PFSK-1 (cell line): ENCODE measurements around the gene SLC36A1.

Experiments
- FOXP2 ChIP-seq: optimal IDR thresholded peaks from 2 replicates; pipeline ENCODE3; 2011; ENCODE audit warnings: borderline replicate concordance, control low read depth, inconsistent platforms; ENCODE audit not compliant: insufficient read depth; ENCODE audit errors: extremely low read length, extremely low read depth
- POLR2AphosphoS5 ChIP-seq: IDR thresholded peaks from 2 replicates; pipeline ENCODE4 v1.6.1; 2012; ENCODE audit warnings: low read depth, mild to moderate bottlenecking, control low read depth, low read length, moderate library complexity
- REST ChIP-seq, 2 experiments: IDR thresholded peaks; 2 replicates each; pipeline versions ENCODE4 v1.6.1 to v1.8.0; 2011 to 2012; ENCODE audit warnings: low read depth in 2 of 2, low read length in 2 of 2, control low read depth in 1 of 2, inconsistent platforms in 1 of 2, mild to moderate bottlenecking in 1 of 2, moderate library complexity in 1 of 2; ENCODE audit not compliant: insufficient read depth in 1 of 2
- SIN3A ChIP-seq: IDR thresholded peaks from 2 replicates; pipeline ENCODE4 v1.6.1; 2012; ENCODE audit warnings: mild to moderate bottlenecking, low read length, moderate library complexity, borderline replicate concordance; ENCODE audit not compliant: insufficient read depth
- TAF1 ChIP-seq: IDR thresholded peaks from 2 replicates; pipeline ENCODE4 v1.6.1; 2012; ENCODE audit warnings: low read length, control low read depth, borderline replicate concordance; ENCODE audit not compliant: insufficient read depth

The SLC36A1 gene

GRCh38 chr5:151469386-151469785 lies 22.0 kb downstream of the SLC36A1 start:
- TF ChIP-seq REST (IDR thresholded peaks at IDR 0.05; ENCODE audit: insufficient read depth in 1 of 2, low read depth in 2 of 2, low read length in 2 of 2) (no peak), TAF1 (no peak), POLR2AphosphoS5 (no peak), FOXP2 (no peak), SIN3A (no peak)

- TF ChIP-seq TAF1, result no peak
- TF ChIP-seq SIN3A, result no peak
- TF ChIP-seq FOXP2, result no peak
- no peak for TF ChIP-seq REST (IDR thresholded peaks at IDR 0.05; ENCODE audit: insufficient read depth in 1 of 2, low read depth in 2 of 2, low read length in 2 of 2)
- no peak for TF ChIP-seq POLR2AphosphoS5
Measured at GRCh38 chr5:151469992-151470391, 22.6 kb downstream of the SLC36A1 start.

- TF ChIP-seq REST (IDR thresholded peaks at IDR 0.05; ENCODE audit: insufficient read depth in 1 of 2, low read depth in 2 of 2, low read length in 2 of 2) (no peak), SIN3A (no peak)
Measured at GRCh38 chr5:151470439-151470838, 23.0 kb downstream of the SLC36A1 start.

GRCh38 chr5:151471276-151471675 lies 23.9 kb downstream of the SLC36A1 start:
- TF ChIP-seq TAF1 (no peak), POLR2AphosphoS5 (no peak), REST (IDR thresholded peaks at IDR 0.05; ENCODE audit: insufficient read depth in 1 of 2, low read depth in 2 of 2, low read length in 2 of 2) (no peak), FOXP2 (no peak), SIN3A (no peak)

GRCh38 chr5:151474799-151475198 lies 27.4 kb downstream of the SLC36A1 start:
- TF ChIP-seq REST (IDR thresholded peaks at IDR 0.05; ENCODE audit: insufficient read depth in 1 of 2, low read depth in 2 of 2, low read length in 2 of 2), result no peak
- TF ChIP-seq FOXP2, result no peak
- TF ChIP-seq TAF1, result no peak
- no peak for TF ChIP-seq SIN3A
- no peak for TF ChIP-seq POLR2AphosphoS5
